Globus pallidus (tissue), 1 donor: ENCODE measurements around the gene SUPT3H.

ENCODE experiments used
- DNase-seq: peaks from one replicate; pipeline ENCODE4 v3.0.0-alpha.2; 2015; ENCODE audit warnings: low spot score

SUPT3H gene

DNA sequence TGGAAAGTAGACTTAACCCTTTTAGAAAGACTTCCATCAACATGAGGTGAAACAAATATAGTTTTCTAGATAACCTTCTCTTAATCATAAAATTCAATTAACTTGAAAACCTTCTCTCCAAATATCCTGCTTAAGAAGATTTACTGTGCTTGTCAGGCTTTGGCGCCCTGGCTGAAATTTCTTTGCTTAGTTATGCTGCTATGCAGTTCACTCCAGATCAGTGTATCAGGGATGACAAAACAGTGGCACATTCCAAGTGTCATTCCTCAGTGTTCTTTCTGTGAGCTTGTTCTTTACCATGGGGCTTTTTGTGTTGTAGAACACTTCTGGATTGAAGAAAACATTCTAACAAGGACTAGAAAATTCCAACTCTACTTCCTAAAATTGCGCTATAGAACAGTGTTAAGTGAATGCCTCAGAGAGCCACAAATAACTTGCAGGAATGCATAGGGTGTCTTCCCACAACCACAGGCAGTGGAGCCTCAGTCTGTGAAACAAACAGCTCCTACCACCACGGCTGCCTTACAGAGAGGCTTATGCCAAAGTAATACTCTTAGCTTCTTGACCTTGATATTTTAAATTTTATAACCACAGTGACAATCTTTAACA, 546.6 kb downstream of the SUPT3H start:
- DNase-seq = no peak

DNA sequence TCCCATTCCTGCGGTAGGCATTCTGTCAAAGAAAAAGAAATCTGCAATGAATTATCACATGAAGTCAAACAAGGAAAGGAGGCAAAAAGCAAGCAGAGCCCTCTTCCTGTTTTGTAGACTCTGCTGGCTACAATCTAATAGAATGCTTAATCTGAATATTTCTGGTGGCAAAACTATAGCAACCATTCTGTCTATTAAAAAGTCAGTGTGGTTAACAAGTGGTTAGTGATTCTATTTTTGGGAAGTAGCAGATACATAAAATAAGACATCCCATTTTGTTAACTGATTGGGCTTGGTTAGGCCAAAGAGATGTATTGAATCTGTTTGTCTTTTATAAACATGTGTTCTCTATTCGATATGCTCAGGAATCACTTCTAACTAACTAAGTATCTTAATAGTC, 547.9 kb downstream of the SUPT3H start:
- no peak for DNase-seq

GRCh38 chr6:44828780-44829179, 549.0 kb downstream of the SUPT3H start:
- DNase-seq = no peak

DNA sequence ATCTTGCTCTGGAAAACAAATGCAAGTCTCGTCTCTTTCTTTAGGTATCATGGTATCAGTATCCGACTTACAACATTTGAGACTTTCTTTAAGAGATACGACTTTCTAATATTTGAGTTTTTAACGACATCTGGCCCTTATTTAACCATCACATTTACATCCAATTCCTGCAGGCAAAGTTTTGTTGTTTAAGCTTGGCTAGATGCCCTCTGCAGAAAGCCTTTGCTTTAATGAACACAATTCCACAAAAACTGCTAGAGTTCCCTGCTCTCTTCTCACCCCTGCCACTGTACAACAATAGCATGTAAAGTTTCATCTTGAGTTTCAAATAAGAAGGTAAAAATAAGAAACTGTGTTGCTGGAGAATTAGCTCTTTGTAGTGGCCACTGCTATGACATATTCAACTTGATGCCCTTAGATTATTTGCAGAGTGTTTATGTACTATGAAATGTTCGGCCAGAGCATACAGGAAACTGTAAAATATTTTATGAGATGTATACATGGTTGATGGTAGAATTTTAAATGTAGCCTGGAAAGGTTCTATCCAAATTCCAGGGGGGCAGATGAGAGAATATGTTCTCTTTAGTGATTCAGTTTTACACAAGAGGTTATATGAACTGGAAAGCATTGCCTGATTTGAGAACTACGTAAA, 551.6 kb downstream of the SUPT3H start:
- DNase-seq = no peak

- no peak for DNase-seq
These were observed 552.5 kb downstream of the SUPT3H start for GRCh38 chr6:44825273-44825672.

DNA sequence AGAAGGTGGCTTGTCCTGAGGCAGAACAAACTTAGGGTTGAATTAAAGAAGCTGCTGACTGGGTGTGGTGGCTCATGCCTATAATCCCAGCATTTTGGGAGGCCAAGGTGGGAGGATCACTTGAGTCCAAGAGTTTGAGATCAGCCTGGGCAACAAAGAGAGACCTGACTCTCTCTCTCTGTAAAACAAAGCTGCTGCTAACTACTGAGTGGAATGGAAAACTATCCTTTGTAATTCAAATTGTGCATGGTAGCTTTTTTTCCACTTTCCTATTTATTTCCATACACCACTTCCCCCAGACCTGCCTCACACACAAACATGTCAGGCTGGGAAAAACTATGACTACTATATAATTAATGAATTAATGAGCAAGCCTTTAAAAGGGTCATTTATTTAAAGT, 553.2 kb downstream of the SUPT3H start:
- DNase-seq = no peak

- no peak for DNase-seq
These were observed 557.0 kb downstream of the SUPT3H start for GRCh38 chr6:44820759-44821158.

GRCh38 chr6:44820321-44820720, 557.4 kb downstream of the SUPT3H start:
- DNase-seq = no peak

DNA sequence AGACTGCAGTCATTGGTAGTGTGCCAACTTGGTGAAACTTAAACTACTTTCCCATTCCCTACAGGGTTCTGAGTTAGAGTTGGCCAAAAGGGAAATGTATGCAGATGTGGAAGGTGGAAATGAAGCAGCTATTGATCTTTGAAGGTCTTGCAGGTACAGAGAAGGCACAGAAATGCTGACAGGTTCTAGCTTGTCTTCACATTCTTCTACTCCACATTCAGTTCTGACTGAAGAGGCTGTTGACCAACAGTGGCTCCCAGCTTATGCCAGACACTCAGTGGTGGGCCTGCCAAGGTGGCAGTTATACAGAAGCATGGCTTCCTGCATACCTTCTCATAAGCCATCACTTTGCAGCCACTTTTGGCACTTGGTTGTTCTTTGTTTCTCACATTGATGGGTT, 566.3 kb downstream of the SUPT3H start:
- DNase-seq = no peak

- DNase-seq = no peak
These were observed 568.5 kb downstream of the SUPT3H start for GRCh38 chr6:44809258-44809657.

DNA sequence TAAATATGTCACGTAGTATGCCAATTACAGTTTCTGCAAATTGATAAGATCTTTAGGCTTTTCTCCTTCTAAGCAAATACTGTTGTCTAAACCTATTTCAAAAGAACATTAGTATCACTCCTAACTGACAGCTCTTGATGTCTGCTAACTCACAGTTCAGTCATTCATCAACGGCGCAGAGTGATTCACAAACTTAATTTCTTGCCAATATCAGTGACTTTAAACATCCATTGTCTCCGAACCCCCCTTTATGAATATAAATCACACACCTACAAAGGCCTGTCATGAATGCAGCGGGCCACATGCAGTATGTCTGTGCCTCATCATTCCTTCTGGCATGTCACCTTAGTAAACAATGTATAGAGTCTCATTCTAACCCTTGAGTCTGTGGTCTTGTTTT, 569.6 kb downstream of the SUPT3H start:
- DNase-seq = no peak

GRCh38 chr6:44806656-44807055, 571.1 kb downstream of the SUPT3H start:
- no peak for DNase-seq

- DNase-seq = no peak
These were observed 572.4 kb downstream of the SUPT3H start for GRCh38 chr6:44805238-44805846.

GRCh38 chr6:44804546-44805159, 573.1 kb downstream of the SUPT3H start:
- no peak for DNase-seq

DNA sequence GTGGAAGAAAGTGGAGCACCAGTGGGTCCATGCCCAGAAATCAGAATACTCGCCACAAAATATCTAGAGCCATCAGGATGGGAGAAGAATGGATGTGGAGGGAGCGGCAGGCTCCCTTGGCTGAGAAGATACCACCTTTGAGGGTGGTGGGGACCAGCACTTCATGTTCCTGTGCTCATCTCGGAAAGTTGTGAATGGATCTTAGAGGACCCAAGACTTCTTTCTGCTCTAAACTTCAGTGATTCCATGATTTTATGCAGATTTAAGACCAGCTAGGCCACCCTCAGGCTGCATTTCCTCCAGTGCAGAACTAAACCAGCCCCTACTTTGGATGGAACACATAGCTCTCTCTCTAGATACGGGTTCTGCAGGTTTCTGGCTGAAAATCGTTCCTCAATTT, 573.7 kb downstream of the SUPT3H start:
- no peak for DNase-seq

GRCh38 chr6:44800784-44801592, 576.7 kb downstream of the SUPT3H start:
- DNase-seq = no peak

DNA sequence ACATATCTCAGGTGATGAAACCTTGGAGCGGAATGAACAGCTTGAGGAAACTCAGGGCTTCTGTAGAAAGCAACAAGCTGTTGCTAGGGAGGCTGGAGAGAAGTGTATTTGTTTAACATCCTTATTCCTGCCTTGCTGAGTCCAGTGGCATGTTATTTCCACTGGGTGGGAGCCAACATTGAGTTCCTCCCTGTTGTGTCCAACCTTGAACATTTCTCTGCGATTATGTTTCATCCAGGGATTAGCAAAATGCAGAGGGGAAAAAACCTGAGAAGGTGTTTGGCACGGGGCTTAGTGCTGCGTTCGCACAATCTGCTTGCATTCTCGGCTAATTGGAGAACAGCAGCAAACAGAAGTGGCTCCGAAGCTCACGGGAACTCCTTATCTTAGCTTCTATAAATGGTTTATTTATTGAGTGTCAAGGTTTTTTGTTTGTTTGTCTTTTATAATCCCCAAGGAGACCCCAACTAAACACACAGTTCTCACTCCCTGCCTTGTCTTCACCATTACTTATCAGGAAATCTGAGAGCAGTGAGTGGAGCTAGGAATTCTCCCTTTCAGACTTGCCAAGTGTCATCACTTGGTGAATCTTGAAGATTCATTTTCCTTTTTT, 577.5 kb downstream of the SUPT3H start:
- DNase-seq = no peak

DNA sequence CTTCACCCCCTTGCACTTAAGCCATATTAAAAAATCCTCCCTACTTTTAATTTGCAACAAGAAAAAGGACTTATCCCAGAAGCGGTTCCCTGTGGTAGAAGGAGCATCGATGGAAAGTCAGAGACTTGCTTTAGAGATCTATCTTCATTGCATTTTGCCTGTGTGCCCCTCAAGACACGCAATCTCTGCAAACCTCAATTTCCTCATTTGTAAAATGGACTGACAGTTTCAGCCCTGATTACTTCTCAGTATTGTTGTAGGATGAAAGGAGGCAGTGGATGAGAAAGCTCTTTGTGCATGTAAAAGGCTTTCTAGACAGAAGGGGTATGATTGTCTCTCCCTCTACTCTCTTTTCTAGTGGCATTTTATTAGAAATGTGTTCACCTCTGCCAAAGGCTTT, 580.0 kb downstream of the SUPT3H start:
- DNase-seq = no peak

DNA sequence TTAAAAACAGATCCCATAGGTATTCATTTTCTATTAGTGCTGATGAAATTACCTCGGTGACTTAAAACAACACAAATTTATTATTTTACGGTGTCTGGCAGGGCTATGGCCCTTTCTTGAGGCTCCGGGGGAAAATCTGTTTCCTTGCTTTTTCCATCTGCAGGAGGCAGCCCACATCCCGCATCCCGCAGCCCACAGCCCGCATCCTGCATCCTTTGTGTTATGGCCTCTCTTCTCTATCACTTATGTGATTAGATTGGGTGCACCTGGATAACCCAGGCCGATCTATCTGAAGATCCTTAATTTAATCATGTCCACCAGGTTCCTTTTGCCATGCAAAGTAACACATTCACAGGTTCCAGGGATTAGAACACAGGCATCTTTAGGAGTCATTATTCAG, 582.4 kb downstream of the SUPT3H start:
- no peak for DNase-seq

DNA sequence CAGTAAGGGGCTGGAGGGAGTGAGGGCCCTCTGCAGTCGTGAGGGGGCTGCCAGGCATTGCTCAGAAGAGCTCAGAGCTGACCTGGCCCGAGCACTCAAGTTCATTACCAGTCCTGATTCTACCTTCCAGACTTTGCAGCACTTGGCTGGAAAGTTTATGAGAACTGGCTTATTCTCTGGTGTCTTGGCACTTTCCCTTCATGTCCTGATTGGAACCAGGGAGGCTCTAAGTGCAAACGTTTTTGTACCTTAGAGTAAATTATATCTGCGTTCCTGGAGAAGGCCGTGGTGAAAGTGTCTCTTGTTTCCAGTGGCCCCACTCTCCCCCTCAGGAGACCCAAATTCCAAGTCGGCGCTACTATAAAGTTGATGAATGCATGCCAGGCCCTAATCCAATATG, 587.9 kb downstream of the SUPT3H start:
- DNase-seq = no peak

DNA sequence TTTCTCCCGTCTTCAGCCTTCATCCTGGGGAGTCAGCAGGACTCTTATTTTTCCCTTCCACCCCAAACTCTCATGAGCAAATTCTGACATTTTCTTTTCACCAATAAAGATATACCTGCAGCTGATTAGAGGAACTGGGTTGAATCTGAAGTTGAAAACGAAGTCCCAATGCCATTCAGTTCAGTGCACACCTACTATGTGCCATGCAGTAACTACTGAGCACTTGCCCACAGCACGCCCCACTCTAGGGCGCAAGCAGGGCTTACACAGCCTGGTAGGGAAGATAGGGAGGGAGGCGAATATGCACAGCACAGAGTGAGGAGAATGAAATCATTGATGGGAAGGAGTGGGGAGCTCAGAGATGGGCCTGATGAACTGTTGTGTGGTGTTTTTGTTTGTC, 588.7 kb downstream of the SUPT3H start:
- no peak for DNase-seq

GRCh38 chr6:44788387-44788981, 589.2 kb downstream of the SUPT3H start:
- no peak for DNase-seq
